Panc1 (cell line): ENCODE measurements around the gene GARIN5B. TPM values are rescaled to one million over a fixed set of nuclear protein-coding genes. Genes with fewer than 3 reads are reported as not detected.

Experiments
- ATAC-seq: fragments of 200-7000 bp; cut with Tn5 transposase; 2 replicates; pipeline ENCODE4 v1.9.1; 2020; ENCODE audit warnings: mild to moderate bottlenecking, moderate library complexity
- BruUV-seq: library from RNA; stranded (reverse); fragments of 400-500 nt; replicated peaks from 2 replicates; lab custom pipeline; 2021; lab: Mats Ljungman, UMichigan
- CTCF ChIA-PET: fragments of 300-600 bp; sonication (Branson Sonifier 250); formaldehyde crosslinking; loops from one replicate; lab custom pipeline; 2022; ENCODE audit warnings: antibody characterized with exemption; lab: Charles Lee
- POLR2A ChIA-PET: fragments of 300-600 bp; sonication (Branson Sonifier 250); formaldehyde crosslinking; loops from one replicate; lab custom pipeline; 2022; ENCODE audit warnings: antibody characterized with exemption; lab: Charles Lee
- DNase-seq: peaks from one replicate; pipeline ENCODE4 v3.0.0-alpha.2; 2010; ENCODE audit warnings: low read depth, low spot score
- H3K27ac ChIP-seq: 2 replicates; pipeline ENCODE4 v1.5.1; 2011; ENCODE audit warnings: mild to moderate bottlenecking, low read length, inconsistent platforms
- H3K27me3 ChIP-seq: fragments of 200-500 bp; sonication (Bioruptor generic); 2 replicates; pipeline ENCODE4 v1.6.0; 2014; ENCODE audit warnings: low read length, inconsistent platforms; ENCODE audit not compliant: control insufficient read depth, insufficient read depth
- H3K36me3 ChIP-seq: fragments of 200-500 bp; sonication (Bioruptor generic); 2 replicates; pipeline ENCODE4 v1.5.1; 2014; ENCODE audit warnings: inconsistent platforms, mild to moderate bottlenecking, low read length, moderate library complexity; ENCODE audit not compliant: control insufficient read depth, insufficient read depth
- H3K4me1 ChIP-seq: 2 replicates; pipeline ENCODE4 v1.5.1; 2011; ENCODE audit warnings: inconsistent platforms, mild to moderate bottlenecking, low read length, moderate library complexity; ENCODE audit not compliant: control insufficient read depth, insufficient read depth
- H3K4me3 ChIP-seq, 2 experiments: 2 replicates each; pipeline ENCODE4 v1.5.1; 2011 to 2012; ENCODE audit warnings: low read depth in 2 of 2, low read length in 2 of 2, mild to moderate bottlenecking in 2 of 2, inconsistent platforms in 1 of 2, moderate library complexity in 1 of 2
- H3K9me3 ChIP-seq: fragments of 200-500 bp; sonication (Bioruptor generic); 2 replicates; pipeline ENCODE4 v1.5.1; 2014; ENCODE audit warnings: low read depth, mild to moderate bottlenecking, inconsistent platforms, low read length, moderate library complexity; ENCODE audit not compliant: control insufficient read depth, insufficient read depth
- POLR2AphosphoS5 ChIP-seq: IDR thresholded peaks from 2 replicates; pipeline ENCODE4 v1.6.1; 2012; ENCODE audit warnings: mild to moderate bottlenecking, low read depth, low read length, moderate library complexity
- REST ChIP-seq, 2 experiments: IDR thresholded peaks; 2 replicates each; pipeline ENCODE4 v1.6.1; 2011 to 2012; ENCODE audit warnings: low read depth in 2 of 2, control low read depth in 1 of 2, low read length in 1 of 2, mild to moderate bottlenecking in 1 of 2, moderate library complexity in 1 of 2; ENCODE audit not compliant: insufficient read depth in 1 of 2
- SIN3A ChIP-seq: IDR thresholded peaks from 2 replicates; pipeline ENCODE4 v1.6.1; 2012; ENCODE audit warnings: low read depth, mild to moderate bottlenecking, low read length, moderate library complexity, borderline replicate concordance; ENCODE audit not compliant: insufficient read depth
- TCF7L2 ChIP-seq: IDR thresholded peaks from 2 replicates; pipeline ENCODE4 v1.6.1; 2011; ENCODE audit warnings: mild to moderate bottlenecking, low read depth, low read length, inconsistent platforms
- in situ Hi-C: cut with HindIII; loops from 2 replicates; pipeline ENCODE4 v1.10.0; 2016; ENCODE audit warnings: low sequenced_read_pairs, low pct_unique_long_range_greater_than_20kb
- intact Hi-C: fragments of 100-400 bp; cut with micrococcal nuclease; formaldehyde crosslinking; loops from one replicate; pipeline ENCODE4 v1.10.0; 2022; ENCODE audit not compliant: unreplicated experiment
- total RNA-seq: library from RNA; stranded (reverse); gene quantifications from one replicate; pipeline ENCODE4 v1.2.1, GENCODE V29; 2021; ENCODE audit not compliant: unreplicated experiment
- TF ChIP-seq, protein P1 (sequence below): fragments of 450-650 bp; IDR thresholded peaks from 2 replicates; pipeline ENCODE4 v1.5.1; 2017; ENCODE audit warnings: mild to moderate bottlenecking

Gene GARIN5B
- total RNA-seq, 1 experiment from 2014 or later, result not detected

DNA sequence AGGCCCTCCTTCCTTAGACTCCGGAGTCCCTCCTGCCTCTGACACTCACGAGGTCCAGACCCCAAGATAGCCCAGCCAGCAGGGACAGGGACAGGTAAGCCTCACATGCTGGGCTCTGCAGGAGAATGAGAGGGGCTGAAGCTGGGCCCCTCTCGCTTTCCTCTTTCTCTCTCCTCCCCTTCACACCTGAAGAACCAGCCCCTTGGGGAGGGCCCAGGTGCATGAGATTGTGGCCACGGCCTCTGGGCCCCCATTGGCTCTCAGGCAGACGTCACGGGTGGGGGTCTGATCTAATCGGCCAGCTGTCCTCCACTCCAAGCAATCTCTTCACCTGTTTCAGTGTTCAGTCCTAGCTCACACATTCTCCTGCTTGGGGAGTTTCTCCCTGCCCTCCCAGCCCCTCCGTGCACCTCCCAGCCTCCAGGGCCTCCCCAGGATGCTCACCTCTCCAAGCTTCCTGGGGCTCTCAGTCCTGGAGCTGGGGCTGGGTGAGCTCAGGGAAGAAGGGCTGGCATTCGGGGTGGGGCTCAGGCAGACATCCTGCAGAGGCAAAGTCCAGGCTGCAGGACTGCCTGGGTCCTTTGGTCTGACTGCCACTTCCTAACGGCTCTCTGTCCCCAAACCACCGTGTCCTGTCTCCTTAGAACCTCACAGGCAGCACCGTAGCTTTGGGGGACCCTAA lies 40.7 kb downstream of the GARIN5B start:
- H3K27ac ChIP-seq, result no peak overlapping the region
- TF ChIP-seq TCF7L2 (no peak), POLR2AphosphoS5 (no peak), SIN3A (no peak), REST (IDR thresholded peaks at IDR 0.05; ENCODE audit: insufficient read depth in 1 of 2, low read depth in 2 of 2, low read length in 1 of 2) (no peak)
- TF ChIP-seq, protein P1, sequence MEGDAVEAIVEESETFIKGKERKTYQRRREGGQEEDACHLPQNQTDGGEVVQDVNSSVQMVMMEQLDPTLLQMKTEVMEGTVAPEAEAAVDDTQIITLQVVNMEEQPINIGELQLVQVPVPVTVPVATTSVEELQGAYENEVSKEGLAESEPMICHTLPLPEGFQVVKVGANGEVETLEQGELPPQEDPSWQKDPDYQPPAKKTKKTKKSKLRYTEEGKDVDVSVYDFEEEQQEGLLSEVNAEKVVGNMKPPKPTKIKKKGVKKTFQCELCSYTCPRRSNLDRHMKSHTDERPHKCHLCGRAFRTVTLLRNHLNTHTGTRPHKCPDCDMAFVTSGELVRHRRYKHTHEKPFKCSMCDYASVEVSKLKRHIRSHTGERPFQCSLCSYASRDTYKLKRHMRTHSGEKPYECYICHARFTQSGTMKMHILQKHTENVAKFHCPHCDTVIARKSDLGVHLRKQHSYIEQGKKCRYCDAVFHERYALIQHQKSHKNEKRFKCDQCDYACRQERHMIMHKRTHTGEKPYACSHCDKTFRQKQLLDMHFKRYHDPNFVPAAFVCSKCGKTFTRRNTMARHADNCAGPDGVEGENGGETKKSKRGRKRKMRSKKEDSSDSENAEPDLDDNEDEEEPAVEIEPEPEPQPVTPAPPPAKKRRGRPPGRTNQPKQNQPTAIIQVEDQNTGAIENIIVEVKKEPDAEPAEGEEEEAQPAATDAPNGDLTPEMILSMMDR, result no peak
- H3K36me3 ChIP-seq, result no peaks in the 10 kb centered on the region
- no peak for DNase-seq
- ChIA-PET POLR2A (no interaction called here), CTCF (interaction anchor here (1.3 kb wide), 1 partner anchor 17 kb away, joined by 4 read pairs; the partner anchor contains the start of gene KMT5C)
- no TSS peak for BruUV-seq
- H3K27me3 ChIP-seq, result no peaks in the 10 kb centered on the region
- in situ Hi-C loops, result no loop called here
- H3K4me1 ChIP-seq, result peaks cover under 1% of the 10 kb centered on the region; the same call in 1 of the 2 replicates
- H3K4me3 ChIP-seq, result no peak overlapping the region
- no peak for ATAC-seq
- H3K9me3 ChIP-seq, result no peaks in the 10 kb centered on the region
- intact Hi-C loops, result no loop called here

- POLR2A ChIA-PET, result interaction anchor here (1.5 kb wide), 1 partner anchor 18 kb away, joined by 4 read pairs; the partner anchor contains the start of gene KMT5C
- ATAC-seq (no peak), DNase-seq (no peak)
- no TSS peak for BruUV-seq
- Histone ChIP-seq H3K4me3 (no peak overlapping the region), H3K27me3 (no peaks in the 10 kb centered on the region), H3K36me3 (no peaks in the 10 kb centered on the region), H3K9me3 (no peaks in the 10 kb centered on the region), H3K27ac (no peak overlapping the region), H3K4me1 (no peaks in the 10 kb centered on the region)
- TF ChIP-seq REST (IDR thresholded peaks at IDR 0.05; ENCODE audit: insufficient read depth in 1 of 2, low read depth in 2 of 2, low read length in 1 of 2), result no peak
- CTCF ChIA-PET, result interaction anchor here (0.6 to 1.3 kb wide), 3 partner anchors 18 to 180 kb away, joined by 3 to 4 read pairs (median 3); partner anchors contain the start of gene KMT5C
- in situ Hi-C loops (no loop called here), intact Hi-C loops (no loop called here)
These were observed 41.5 kb downstream of the GARIN5B start for GRCh38 chr19:55321466-55322137.
